Sigmoid colon (tissue), 7 donors: ENCODE results near the gene VGF. TPM values are rescaled to one million over a fixed set of nuclear protein-coding genes. Genes with fewer than 3 reads are reported as not detected.
A peak's percentile ranks its signal among the peaks of the same experiment; 100 is the strongest.

ENCODE experiments used
- DNase-seq: peaks from one replicate; pipeline ENCODE4 v3.0.0-alpha.2; 2019
- H3K27ac ChIP-seq, 4 donors: fragments of 200-600 bp; sonication (generic); one replicate each; pipeline ENCODE4 v1.5.1; 2016 to 2019; ENCODE audit warnings: mild to moderate bottlenecking in 1 of 4
- H3K27me3 ChIP-seq, 3 donors: fragments of 200-600 bp; sonication (generic); one replicate each; pipeline ENCODE4 v1.5.1; 2019; ENCODE audit warnings: mild to moderate bottlenecking in 1 of 3
- H3K36me3 ChIP-seq, 4 donors: fragments of 200-600 bp; sonication (generic); one replicate each; pipeline ENCODE4 v1.5.1; 2016 to 2019
- H3K4me1 ChIP-seq, 4 donors: fragments of 200-600 bp; sonication (generic); one replicate each; pipeline ENCODE4 v1.5.1; 2017 to 2019
- H3K4me3 ChIP-seq, 4 donors: fragments of 200-600 bp; sonication (generic); one replicate each; pipeline ENCODE4 v1.5.1; 2017 to 2019; ENCODE audit warnings: mild to moderate bottlenecking in 2 of 4, moderate library complexity in 1 of 4
- H3K9me3 ChIP-seq, 4 donors: fragments of 200-600 bp in 3 of 4; sonication (generic) in 3 of 4; one replicate each; pipeline versions ENCODE4 v1.5.1 to v1.6.1; 2013 to 2019
- CTCF ChIP-seq, 4 experiments: fragments of 450-650 bp in 3 of 4; fragments of 200-600 bp in 1 of 4; IDR thresholded peaks; one replicate each; pipeline ENCODE4 v1.5.1; 2016 to 2019; ENCODE audit warnings: antibody characterized with exemption in 4 of 4, mild to moderate bottlenecking in 3 of 4, moderate library complexity in 2 of 4
- EP300 ChIP-seq, 4 donors: sonication (generic); formaldehyde crosslinking; IDR thresholded peaks; one replicate each; pipeline ENCODE4 v1.6.1; 2017; ENCODE audit warnings: antibody characterized with exemption in 4 of 4
- POLR2A ChIP-seq, 2 donors: fragments of 450-650 bp; IDR thresholded peaks; one replicate each; pipeline ENCODE4 v1.6.1; 2016; ENCODE audit warnings: antibody characterized with exemption in 2 of 2, mild to moderate bottlenecking in 2 of 2, moderate library complexity in 2 of 2
- POLR2AphosphoS5 ChIP-seq, 4 donors: sonication (generic); formaldehyde crosslinking; IDR thresholded peaks; one replicate each; pipeline ENCODE4 v1.6.1; 2017; ENCODE audit warnings: antibody characterized with exemption in 4 of 4
- WGBS, 2 donors: extraction: QIAGEN DNeasy Blood & Tissue Kit; methylation state at CpG; one replicate each; pipeline ENCODE4 v1.1.7; 2013; 5-methylcytosine and 5-hydroxymethylcytosine counted together
- intact Hi-C: fragments of 100-400 bp; cut with DNase I; formaldehyde crosslinking; loops from one replicate; pipeline ENCODE4 v1.15.1; 2023
- polyA plus RNA-seq, 3 donors: library from polyadenylated mRNA; stranded (reverse); fragments of 200-250 nt; gene quantifications; one replicate each; pipeline ENCODE4 v1.2.3, GENCODE V29; 2013
- total RNA-seq, 4 donors: library from RNA; depleted of rRNA; stranded (reverse); fragments of >200 nt; gene quantifications; one replicate each; pipeline ENCODE4 v1.1.0, GENCODE V29; 2016
- donor health status: healthy with polysubstance abuse.
- donor health status: Bipolar disorder and iron deficiency.
- donor health status: healthy.

Gene VGF
- total and polyA plus RNA-seq, 7 donors = 0.54 to 0.68 (median 0.55) TPM; not detected in 4

- H3K27me3 ChIP-seq = peaks cover 28 to 49% (median 39%) of the 10 kb centered on the region in 3 donors
Measured at GRCh38 chr7:101159696-101160674, 5.4 kb downstream of the VGF start.

GRCh38 chr7:101156866-101157589 is 8.3 kb downstream of the VGF start:
- Histone ChIP-seq H3K27me3 (peaks cover 0 to 20% (median 9%) of the 10 kb centered on the region in 3 donors), H3K36me3 (peaks cover 5 to 48% (median 17%) of the 10 kb centered on the region in 4 donors), H3K9me3 (no peaks in the 10 kb centered on the region), H3K4me3 (no peak overlapping the region), H3K27ac (no peak overlapping the region), H3K4me1 (peaks cover 0 to 17% (median 14%) of the 10 kb centered on the region in 4 donors)
- WGBS, 2 donors = 56 to 84% methylated on average over 14 of the region's 14 CpGs
- TF ChIP-seq CTCF (IDR thresholded peaks at IDR 0.05) (no peak), POLR2A (IDR thresholded peaks at IDR 0.05) (no peak), EP300 (IDR thresholded peaks at IDR 0.05) (no peak), POLR2AphosphoS5 (IDR thresholded peaks at IDR 0.05) (no peak)
- intact Hi-C loops = no loop called here
- no peak for DNase-seq

More at GRCh38 chr7:101159696-101160674, 5.4 kb downstream of the VGF start:
- intact Hi-C loops = loop anchor here (10.0 kb wide), 1 partner anchor 265 kb away; the partner anchor contains the start of gene ACHE
- Histone ChIP-seq H3K27ac (no peak overlapping the region), H3K9me3 (no peaks in the 10 kb centered on the region), H3K36me3 (peaks cover 5 to 48% (median 17%) of the 10 kb centered on the region in 4 donors), H3K4me1 (peaks cover 0 to 35% (median 33%) of the 10 kb centered on the region in 4 donors), H3K4me3 (no peak overlapping the region)
- TF ChIP-seq CTCF (IDR thresholded peaks at IDR 0.05) = no peak
- TF ChIP-seq POLR2A (IDR thresholded peaks at IDR 0.05) = no peak
- TF ChIP-seq EP300 (IDR thresholded peaks at IDR 0.05) = no peak
- no peak for TF ChIP-seq POLR2AphosphoS5 (IDR thresholded peaks at IDR 0.05)
- WGBS, 2 donors = 81 to 83% methylated on average over 31 of the region's 31 CpGs
- DNase-seq = no peak

- Histone ChIP-seq H3K36me3 (peaks cover 5 to 44% (median 17%) of the 10 kb centered on the region in 4 donors), H3K27me3 (peaks cover 0 to 12% (median 2%) of the 10 kb centered on the region in 3 donors), H3K4me3 (no peak overlapping the region), H3K9me3 (no peaks in the 10 kb centered on the region), H3K27ac (no peak overlapping the region), H3K4me1 (peaks cover 0 to 17% (median 14%) of the 10 kb centered on the region in 4 donors)
- intact Hi-C loops = no loop called here
- 86 to 94% methylated on average over 6 of the region's 6 CpGs for WGBS, 2 donors
- no peak for TF ChIP-seq EP300 (IDR thresholded peaks at IDR 0.05)
- TF ChIP-seq CTCF (IDR thresholded peaks at IDR 0.05) = no peak
- no peak for TF ChIP-seq POLR2A (IDR thresholded peaks at IDR 0.05)
- no peak for TF ChIP-seq POLR2AphosphoS5 (IDR thresholded peaks at IDR 0.05)
- DNase-seq = no peak
Measured at GRCh38 chr7:101156277-101156676, 9.1 kb downstream of the VGF start.

DNA sequence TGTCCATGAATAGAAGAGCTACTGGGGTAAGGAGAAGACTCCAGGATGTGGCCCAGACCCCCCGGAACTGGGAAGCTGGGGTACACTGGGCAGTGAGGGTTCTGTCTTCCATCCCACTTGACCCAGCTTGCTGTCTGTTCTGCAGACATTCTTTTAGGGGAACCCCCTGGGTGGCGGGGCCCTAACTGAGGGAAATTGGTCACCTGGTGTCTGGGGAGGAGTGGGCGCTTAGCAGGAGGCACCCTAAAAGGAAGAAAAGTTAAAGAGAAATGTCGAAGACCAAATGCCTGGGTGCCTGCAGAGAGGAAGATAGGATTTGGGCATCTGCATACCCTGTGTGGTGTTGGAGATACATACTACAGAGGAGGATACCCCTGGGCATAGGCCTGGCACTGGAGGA is 10.1 kb downstream of the VGF start:
- DNase-seq = no peak
- TF ChIP-seq EP300 (IDR thresholded peaks at IDR 0.05) (no peak), POLR2AphosphoS5 (IDR thresholded peaks at IDR 0.05) (no peak), CTCF (IDR thresholded peaks at IDR 0.05) (no peak), POLR2A (IDR thresholded peaks at IDR 0.05) (no peak)
- peaks cover 0 to 4% (median 0%) of the 10 kb centered on the region in 3 donors for H3K27me3 ChIP-seq
- intact Hi-C loops = no loop called here
- no peak overlapping the region for H3K27ac ChIP-seq
- no peaks in the 10 kb centered on the region for H3K9me3 ChIP-seq
- H3K36me3 ChIP-seq = peaks cover 5 to 34% (median 15%) of the 10 kb centered on the region in 4 donors
- WGBS, 2 donors = 49% methylated on average over 4 of the region's 4 CpGs
- H3K4me3 ChIP-seq = peak overlapping the region; percentile 89 to 99 (median 90)
- H3K4me1 ChIP-seq = peaks cover 0 to 17% (median 14%) of the 10 kb centered on the region in 4 donors
